NCI-H460 (cell line): ENCODE results near the gene THBS3. TPM values are rescaled to one million over a fixed set of nuclear protein-coding genes. Genes with fewer than 3 reads are reported as not detected.
"Not testable (repeated sequence)": the region's sequence is repeated elsewhere in the genome, so short reads cannot be mapped to it uniquely, and the experiment has no call there.

Source experiments
- DNase-seq: peaks from one replicate; pipeline ENCODE4 v3.0.0-alpha.2; 2016; ENCODE audit warnings: low read depth; ENCODE audit errors: extremely low read depth
- total RNA-seq: library from RNA; depleted of rRNA; stranded (reverse); fragments of >200 nt; shearing (Covaris generic); gene quantifications from 2 replicates; pipeline ENCODE4 v1.2.3, GENCODE V29; 2014

THBS3 gene
- total RNA-seq, 1 experiment from 2014 or later = 19.5 TPM

GRCh38 chr1:155192346-155193274 is 15.1 kb downstream of the THBS3 start:
- DNase-seq = no peak

DNA sequence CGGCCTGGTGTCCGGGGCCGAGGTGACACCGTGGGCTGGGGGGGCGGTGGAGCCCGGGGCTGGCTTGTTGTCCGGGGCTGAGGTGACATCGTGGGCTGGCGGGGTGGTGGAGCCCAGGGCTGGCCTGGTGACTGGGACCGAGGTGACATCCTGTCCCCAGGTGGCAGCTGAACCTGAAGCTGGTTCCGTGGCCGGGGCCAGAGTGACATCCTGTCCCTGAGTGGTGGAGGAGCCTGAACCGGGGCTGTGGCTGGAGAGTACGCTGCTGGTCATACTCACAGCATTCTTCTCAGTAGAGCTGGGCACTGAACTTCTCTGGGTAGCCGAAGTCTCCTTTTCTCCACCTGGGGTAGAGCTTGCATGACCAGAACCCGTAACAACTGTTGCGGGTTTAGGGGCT is 15.8 kb downstream of the THBS3 start:
- DNase-seq = no peak

GRCh38 chr1:155189926-155190325 is 17.8 kb downstream of the THBS3 start:
- not testable (repeated sequence) for DNase-seq

DNA sequence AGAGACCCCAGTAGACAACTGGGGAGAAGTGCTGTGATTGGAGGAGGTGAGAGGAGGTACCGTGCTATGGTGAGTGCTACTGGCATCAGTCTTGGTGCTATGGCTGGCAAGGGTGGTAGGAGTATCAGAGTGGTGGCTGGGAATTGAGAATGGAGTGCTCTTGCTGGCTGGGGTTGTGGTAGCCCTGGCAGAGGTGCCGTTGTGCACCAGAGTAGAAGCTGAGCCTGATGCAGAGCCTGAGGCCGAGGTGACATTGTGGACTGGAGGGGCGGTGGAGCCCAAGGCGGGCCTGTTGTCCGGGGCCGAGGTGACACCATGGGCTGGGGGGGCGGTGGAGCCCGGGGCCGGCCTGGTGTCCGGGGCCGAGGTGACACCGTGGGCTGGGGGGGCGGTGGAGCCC is 19.4 kb downstream of the THBS3 start:
- DNase-seq = no peak

DNA sequence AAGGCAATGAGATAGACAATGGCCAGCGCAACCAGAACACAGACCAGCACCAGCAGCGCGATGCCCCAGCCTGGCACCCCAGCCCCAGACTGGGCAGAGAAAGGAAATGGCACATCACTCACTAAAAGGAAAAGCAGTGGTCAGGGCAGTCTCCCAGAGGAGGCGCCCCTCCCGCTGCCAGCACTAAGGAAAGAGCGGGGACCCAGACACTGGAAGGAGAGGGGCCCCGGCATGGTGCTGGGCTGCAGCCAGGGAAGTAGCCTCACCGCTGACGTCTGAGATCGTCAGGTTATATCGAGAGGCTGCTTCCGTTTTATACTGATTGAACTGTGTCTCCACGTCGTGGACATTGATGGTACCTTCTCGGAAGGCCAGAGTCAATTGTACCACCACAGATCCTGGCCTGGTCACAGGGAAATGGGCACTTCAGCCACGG is 20.2 kb downstream of the THBS3 start:
- DNase-seq = no peak

DNA sequence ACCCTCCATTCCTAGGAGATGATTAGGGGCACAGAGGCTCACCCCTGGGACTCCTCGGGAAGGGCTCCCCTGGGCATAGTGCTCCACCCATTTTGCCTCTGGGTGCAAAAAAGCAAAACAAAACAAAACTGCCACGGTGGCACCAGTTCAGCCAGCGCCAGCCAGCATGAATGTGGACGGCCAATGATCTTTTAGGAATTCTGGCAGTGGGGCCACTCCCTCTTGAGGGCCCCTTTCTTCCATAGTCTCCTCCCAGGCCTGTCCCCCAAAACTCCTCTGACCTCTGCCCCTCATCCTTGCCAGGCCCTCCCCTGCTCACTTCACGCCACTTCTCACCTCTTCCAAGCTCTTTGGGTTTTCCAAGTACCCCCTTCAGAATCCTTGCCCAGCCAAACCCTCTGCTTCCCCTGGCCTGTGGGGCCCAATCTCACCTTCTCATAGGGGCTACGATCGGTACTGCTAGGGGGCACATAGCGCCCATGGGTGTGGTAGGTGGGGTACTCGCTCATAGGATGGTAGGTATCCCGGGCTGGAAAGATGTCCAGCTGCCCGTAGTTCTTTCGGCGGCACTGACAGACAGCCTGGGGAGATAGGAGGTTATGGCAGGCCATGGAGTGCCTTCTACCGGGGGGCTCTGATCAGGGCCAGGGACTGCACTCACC is 20.8 kb downstream of the THBS3 start:
- DNase-seq = no peak

DNA sequence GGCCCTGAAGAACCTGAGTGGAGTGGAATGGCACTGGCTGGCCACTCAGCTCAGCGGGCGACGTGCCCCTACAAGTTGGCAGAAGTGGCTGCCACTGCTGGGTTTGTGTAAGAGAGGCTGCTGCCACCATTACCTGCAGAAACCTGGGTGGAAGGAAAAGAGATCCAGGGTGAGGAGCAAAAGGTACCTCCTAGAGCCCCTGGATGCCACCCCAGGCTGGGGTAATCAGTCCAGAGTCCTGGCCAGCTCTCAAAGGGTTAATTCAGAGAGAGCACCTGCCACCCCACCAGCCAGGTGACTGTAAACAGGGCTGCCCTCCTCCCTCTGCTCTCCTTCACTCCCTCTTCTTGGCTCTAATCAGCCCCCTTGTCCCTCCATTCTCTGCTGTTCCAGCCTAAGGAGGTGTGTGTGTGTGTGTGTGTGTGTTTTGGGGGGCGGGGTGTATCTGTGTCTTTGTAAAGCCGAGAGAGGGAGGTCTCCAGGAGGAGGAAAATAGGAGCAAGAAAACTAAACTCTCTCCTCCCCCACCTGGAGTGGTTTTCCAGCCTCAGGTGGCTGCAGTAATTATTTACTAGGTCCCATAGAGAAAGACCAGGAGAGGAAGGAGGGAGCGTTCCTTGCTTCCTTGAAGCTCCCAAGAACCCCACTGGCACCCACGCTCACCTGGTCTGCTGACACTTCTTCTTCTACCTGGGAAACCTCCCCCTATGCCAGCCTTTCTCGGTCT is 21.5 kb downstream of the THBS3 start:
- no peak for DNase-seq

DNA sequence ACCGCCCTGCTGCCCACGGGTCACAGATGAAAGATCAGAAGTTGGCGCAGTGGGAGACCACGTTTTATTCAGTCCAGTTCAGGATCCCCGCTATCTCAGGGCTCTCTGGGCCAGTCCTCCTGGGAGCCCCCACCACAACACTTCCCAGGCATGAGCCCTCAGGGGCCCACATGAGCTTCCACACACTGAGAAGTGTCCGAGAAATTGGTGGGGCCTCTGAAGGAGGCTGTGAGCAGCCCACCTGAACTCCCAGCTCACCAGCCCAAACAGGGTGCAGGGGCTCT is 22.0 kb downstream of the THBS3 start:
- DNase-seq = no peak

DNA sequence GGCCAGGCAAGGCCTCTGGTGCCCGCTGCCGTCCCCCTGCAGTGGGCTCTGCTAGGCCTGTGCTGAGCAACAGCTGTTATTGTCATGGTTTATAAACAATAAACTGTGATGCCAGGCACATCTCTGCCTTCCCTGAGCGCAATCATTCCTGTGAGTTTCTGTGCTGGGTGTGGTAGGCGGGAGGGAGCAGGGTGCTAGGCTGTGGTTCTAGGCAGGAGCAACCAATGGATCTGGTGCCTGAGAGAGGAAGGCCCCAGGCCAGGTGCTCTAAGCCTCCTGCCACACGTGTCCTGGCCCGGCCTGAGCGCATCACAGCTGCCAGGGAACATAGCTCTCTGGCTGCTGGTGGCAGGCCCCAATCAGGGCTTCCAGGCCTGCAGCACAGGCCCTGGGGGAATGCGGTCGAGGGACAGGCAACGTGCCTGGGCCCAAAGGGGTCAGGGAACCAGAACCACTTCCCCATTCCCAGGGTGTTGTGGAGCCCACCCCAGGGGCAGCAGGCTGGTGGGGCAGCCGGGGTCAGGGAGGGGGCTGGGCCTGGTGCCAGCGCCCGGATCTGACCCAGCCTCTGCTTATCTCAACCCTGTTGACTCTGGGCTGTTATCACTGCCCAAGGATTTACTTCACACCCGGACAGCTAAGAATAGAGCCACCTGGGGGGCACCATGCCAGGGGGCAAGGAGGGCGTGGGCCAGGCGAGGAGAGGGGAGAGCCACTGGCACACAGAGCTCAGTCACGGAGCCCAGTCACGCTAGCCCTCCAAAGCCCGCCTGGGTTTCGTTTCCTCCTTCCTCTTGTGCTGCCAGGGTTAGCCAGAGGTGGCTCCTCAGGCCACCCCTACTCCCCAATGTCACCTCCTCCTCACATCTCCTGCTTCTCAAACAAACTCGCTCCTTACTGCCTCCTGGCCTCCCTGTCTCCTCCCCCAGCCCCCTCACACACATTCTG is 22.6 kb downstream of the THBS3 start:
- no peak for DNase-seq

GRCh38 chr1:155184351-155184811 is 23.3 kb downstream of the THBS3 start:
- no peak for DNase-seq

DNA sequence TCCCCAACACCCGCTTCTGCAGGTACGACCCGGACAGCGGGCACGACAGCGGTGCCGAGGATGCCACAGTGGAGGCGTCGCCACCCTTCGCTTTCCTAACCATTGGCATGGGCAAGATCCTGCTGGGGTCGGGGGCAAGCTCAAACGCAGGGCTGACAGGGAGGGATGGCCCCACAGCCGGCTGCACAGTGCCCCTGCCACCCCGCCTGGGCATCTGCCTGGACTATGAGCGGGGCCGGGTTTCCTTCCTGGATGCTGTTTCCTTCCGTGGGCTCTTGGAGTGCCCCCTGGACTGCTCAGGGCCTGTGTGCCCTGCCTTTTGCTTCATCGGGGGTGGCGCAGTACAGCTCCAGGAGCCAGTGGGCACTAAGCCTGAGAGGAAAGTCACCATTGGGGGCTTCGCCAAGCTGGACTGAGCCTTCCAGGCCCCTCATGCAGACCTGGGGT is 23.9 kb downstream of the THBS3 start:
- no peak for DNase-seq

DNA sequence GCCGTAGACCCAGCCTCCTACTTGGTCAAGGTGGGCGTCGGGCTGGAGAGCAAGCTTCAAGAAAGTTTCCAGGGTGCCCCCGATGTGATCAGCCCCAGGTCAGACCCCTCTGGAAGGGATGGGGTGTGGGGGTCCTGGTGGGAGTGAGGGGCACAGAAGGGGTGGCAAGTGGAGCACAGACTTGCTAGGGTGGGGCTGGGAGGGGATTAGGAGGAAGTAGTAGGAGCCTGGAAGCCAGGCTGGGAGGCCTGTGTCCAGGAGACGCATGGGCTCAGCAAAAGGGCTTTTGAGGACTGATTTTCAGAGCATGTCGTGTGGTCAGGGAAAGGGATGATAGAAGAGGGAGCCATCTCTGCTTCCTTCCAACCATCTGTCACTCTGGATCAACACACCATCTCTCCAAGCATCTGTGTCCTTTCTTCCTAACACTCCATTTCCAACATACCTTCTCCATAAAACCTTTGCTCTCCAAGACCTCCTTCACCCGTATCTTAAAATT is 25.6 kb downstream of the THBS3 start:
- no peak for DNase-seq

DNA sequence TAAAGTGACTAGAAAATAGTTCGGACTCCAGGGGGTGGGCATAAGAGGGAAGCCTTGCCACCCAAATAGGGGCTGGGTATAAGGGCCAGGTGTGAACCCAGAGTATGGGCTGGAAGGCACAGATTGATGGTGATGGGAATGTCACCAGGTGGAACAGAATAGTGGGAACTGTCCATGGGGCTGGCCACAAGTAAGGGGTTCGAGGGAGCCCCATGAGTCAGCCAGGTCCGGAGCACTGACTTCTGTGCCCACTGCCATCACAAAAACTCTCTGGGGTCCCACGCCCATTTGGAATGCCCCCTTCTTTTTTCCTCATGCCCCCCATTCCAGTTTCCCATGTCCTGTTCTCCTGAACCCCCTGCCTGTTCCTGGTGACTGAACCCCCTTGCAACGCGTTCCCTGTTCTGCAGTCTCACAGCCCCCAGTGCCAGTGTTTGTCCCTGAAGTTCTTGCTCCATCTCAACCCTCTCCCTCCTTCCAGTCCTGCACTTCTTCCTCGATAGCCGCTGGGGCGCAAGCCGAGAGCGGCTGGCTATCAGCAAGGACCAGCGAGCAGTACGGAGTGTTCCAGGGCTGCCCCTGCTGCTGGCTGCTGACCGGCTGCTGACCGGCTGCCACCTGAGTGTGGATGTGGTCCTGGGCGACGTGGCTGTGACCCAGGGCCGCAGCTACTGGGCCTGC is 26.2 kb downstream of the THBS3 start:
- no peak for DNase-seq

DNA sequence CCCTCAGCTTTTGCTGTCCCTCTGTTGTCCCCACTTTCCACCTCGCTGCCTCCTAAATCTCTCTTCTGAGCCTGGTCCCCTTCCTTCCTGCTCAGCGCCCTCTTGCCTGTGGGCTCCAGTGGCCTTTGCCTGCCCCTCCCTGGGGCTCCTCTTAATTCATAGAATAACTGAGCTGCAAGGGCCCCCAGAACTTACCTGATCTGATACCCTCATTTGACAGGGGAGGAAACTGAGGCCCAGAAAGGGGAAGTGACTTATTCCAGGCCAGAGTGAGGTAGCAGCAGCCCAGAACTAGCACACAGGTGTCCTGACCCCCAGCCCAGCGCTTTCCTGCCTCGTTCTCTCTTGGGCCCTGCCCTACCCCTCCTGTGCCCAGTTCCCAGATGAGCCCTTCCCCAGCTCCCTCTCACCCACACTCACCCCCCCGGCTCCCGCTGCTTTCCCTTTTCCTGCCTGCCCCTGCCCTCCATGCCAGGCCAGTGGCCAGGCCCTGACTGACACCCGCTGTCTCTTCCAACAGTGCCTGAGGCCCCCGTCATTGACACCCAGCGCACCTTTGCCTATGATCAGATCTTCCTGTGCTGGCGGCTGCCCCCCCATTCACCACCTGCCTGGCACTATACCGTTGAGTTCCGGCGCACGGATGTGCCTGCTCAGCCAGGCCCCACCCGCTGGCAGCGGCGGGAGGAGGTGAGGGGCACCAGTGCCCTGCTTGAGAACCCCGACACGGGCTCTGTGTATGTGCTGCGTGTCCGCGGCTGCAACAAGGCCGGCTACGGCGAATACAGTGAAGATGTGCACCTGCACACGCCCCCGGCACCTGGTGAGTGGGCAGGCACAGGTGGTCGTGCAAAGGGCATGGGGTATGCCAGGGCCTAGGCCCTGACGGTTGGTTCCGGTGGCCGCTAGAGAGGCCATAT is 28.3 kb downstream of the THBS3 start:
- no peak for DNase-seq

DNA sequence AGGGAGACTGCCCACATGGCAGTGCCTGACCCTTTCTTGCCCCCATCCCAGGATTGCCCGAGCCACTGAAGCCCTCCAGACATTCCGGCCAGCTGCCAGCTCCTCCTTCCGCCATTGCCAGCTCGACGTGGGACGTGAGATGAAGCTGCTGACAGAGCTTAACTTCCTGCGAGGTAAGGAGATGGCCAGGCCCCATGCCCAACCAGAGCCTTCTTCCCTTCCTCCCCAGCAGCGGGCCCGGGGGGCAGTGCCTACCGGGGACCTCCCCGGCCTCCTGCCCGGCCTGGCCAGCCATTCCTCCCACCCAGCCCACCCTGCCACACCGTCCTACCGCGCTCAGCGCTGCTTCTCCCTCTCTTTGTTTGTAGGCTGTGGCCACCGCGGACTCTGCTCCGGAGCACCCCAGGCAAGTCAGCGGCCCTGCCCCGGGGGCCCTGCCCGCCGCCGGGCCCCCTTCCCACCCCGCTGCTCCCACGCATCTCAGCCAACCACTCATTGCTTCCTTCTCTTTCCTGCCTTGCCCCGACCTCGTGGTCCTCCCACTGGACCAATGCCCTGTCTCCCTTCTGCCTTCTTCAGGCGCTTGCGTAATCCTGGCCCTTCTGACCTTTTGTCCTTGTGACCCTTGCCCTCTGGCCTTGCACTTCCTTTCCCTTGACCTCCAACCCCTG is 29.1 kb downstream of the THBS3 start:
- no peak for DNase-seq

DNA sequence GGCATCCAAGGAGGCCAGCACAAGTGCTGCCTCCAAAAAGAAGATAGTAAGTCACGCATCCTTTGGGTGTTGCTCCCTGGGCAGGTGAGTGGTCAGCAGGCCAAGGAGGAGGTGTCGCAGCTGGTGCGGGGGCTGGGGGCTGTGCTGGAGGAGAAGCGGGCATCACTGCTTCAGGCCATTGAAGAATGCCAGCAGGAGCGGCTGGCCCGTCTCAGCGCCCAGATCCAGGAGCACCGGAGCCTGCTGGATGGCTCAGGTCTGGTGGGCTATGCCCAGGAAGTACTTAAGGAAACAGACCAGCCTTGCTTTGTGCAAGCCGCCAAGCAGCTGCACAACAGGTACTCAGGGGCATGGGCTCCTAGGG is 29.8 kb downstream of the THBS3 start:
- no peak for DNase-seq

- DNase-seq = no peak
Measured at GRCh38 chr1:155177192-155177917, 30.3 kb downstream of the THBS3 start.
